Liver (tissue), 9 donors: Measurements from ENCODE around the gene HPD. TPM values are rescaled to one million over a fixed set of nuclear protein-coding genes. Genes with fewer than 3 reads are reported as not detected.

ENCODE experiments used
- DNase-seq: peaks from one replicate; pipeline ENCODE4 v3.0.0-alpha.2; 2017; ENCODE audit warnings: low spot score
- H3K27ac ChIP-seq, 2 donors: one replicate each; pipeline ENCODE4 v1.7.0; 2013; ENCODE audit warnings: inconsistent platforms in 2 of 2, low read length in 2 of 2, control low read depth in 1 of 2, low read depth in 1 of 2, mild to moderate bottlenecking in 1 of 2
- H3K27me3 ChIP-seq, 4 donors: one replicate each; pipeline versions ENCODE4 v1.6.1 to v1.7.0; 2013; ENCODE audit warnings: low read length in 3 of 4, inconsistent platforms in 1 of 4, mild to moderate bottlenecking in 1 of 4, moderate library complexity in 1 of 4; ENCODE audit not compliant: control insufficient read depth in 4 of 4, insufficient read depth in 4 of 4
- H3K36me3 ChIP-seq, 4 donors: one replicate each; pipeline versions ENCODE4 v1.6.1 to v1.7.0; 2013; ENCODE audit warnings: low read length in 3 of 4, mild to moderate bottlenecking in 3 of 4, low read depth in 1 of 4, moderate library complexity in 1 of 4; ENCODE audit not compliant: control insufficient read depth in 4 of 4, insufficient read depth in 3 of 4
- H3K4me1 ChIP-seq, 4 donors: one replicate each; pipeline versions ENCODE4 v1.6.1 to v1.7.0; 2013; ENCODE audit warnings: low read length in 3 of 4, mild to moderate bottlenecking in 3 of 4, moderate library complexity in 1 of 4; ENCODE audit not compliant: control insufficient read depth in 4 of 4, insufficient read depth in 4 of 4
- H3K4me3 ChIP-seq, 3 donors: one replicate each; pipeline versions ENCODE4 v1.6.1 to v1.7.0; 2013; ENCODE audit warnings: low read length in 3 of 3, control low read depth in 1 of 3, low read depth in 1 of 3, mild to moderate bottlenecking in 1 of 3
- H3K9ac ChIP-seq, 2 donors: one replicate each; pipeline ENCODE4 v1.7.0; 2013; ENCODE audit warnings: low read length in 2 of 2, mild to moderate bottlenecking in 2 of 2, moderate library complexity in 2 of 2, control low read depth in 1 of 2, low read depth in 1 of 2
- H3K9me3 ChIP-seq, 4 donors: one replicate each; pipeline versions ENCODE4 v1.6.1 to v1.7.0; 2013; ENCODE audit warnings: low read length in 3 of 4; ENCODE audit not compliant: control insufficient read depth in 4 of 4
- CTCF ChIP-seq: fragments of 150-350 bp; IDR thresholded peaks from 2 replicates; pipeline ENCODE4 v1.5.1; 2017; ENCODE audit warnings: improper control_type of control experiment, low read depth, low read length; ENCODE audit not compliant: missing input control
- FOXA1 ChIP-seq: IDR thresholded peaks from 2 replicates; pipeline ENCODE4 v1.6.1; 2016; ENCODE audit warnings: antibody characterized with exemption
- FOXA2 ChIP-seq: IDR thresholded peaks from 2 replicates; pipeline ENCODE4 v1.6.1; 2016; ENCODE audit warnings: antibody characterized with exemption
- GABPA ChIP-seq, 2 donors: IDR thresholded peaks in 1 of 2; conservative IDR thresholded peaks in 1 of 2; 2 replicates each; pipeline ENCODE4 v1.6.1; 2016; ENCODE audit warnings: antibody characterized with exemption in 2 of 2, mild to moderate bottlenecking in 1 of 2, moderate library complexity in 1 of 2
- HNF4A ChIP-seq, 2 donors: conservative IDR thresholded peaks; 2 replicates each; pipeline ENCODE4 v1.6.1; 2016; ENCODE audit warnings: antibody characterized with exemption in 2 of 2, mild to moderate bottlenecking in 2 of 2
- HNF4G ChIP-seq: IDR thresholded peaks from 2 replicates; pipeline ENCODE4 v1.6.1; 2016; ENCODE audit warnings: antibody characterized with exemption
- JUND ChIP-seq, 2 donors: IDR thresholded peaks; 2 replicates each; pipeline ENCODE4 v1.6.1; 2016; ENCODE audit warnings: antibody characterized with exemption in 2 of 2
- MAX ChIP-seq: IDR thresholded peaks from 2 replicates; pipeline ENCODE4 v1.6.1; 2016; ENCODE audit warnings: antibody characterized with exemption
- RAD21 ChIP-seq, 2 donors: IDR thresholded peaks; 2 replicates each; pipeline ENCODE4 v1.6.1; 2016; ENCODE audit warnings: antibody characterized with exemption in 2 of 2, mild to moderate bottlenecking in 2 of 2
- RXRA ChIP-seq, 2 donors: IDR thresholded peaks; 2 replicates each; pipeline ENCODE4 v1.6.1; 2017 to 2018; ENCODE audit warnings: antibody characterized with exemption in 2 of 2, mild to moderate bottlenecking in 1 of 2
- TAF1 ChIP-seq: conservative IDR thresholded peaks from 2 replicates; pipeline ENCODE4 v1.6.1; 2016; ENCODE audit warnings: antibody characterized with exemption, mild to moderate bottlenecking
- YY1 ChIP-seq: IDR thresholded peaks from 2 replicates; pipeline ENCODE4 v1.6.1; 2016; ENCODE audit warnings: antibody characterized with exemption, mild to moderate bottlenecking
- ZBTB33 ChIP-seq: IDR thresholded peaks from 2 replicates; pipeline ENCODE4 v1.6.1; 2016; ENCODE audit warnings: antibody characterized with exemption
- WGBS: extraction: QIAGEN DNeasy Blood & Tissue Kit; methylation state at CpG from one replicate; pipeline ENCODE4 v1.1.7; 2013; 5-methylcytosine and 5-hydroxymethylcytosine counted together
- polyA plus RNA-seq, 2 donors: library from polyadenylated mRNA; stranded (reverse) in 1 of 2; unstranded in 1 of 2; fragments of 200-250 nt in 1 of 2; fragments of >200 nt in 1 of 2; fragmentation: Nextera tagmentation in 1 of 2; extraction: Ambion mirVana in 1 of 2; gene quantifications; one replicate each; pipeline versions ENCODE4 v1.2.1 to v1.2.3, GENCODE V29; 2013 to 2015
- total RNA-seq, 2 donors: library from RNA; depleted of rRNA; stranded (reverse); fragments of >200 nt; gene quantifications; one replicate each; pipeline ENCODE4 v1.2.3, GENCODE V29; 2014
- TF ChIP-seq, protein P1 (sequence below): IDR thresholded peaks from 2 replicates; pipeline ENCODE4 v1.6.1; 2016; ENCODE audit warnings: antibody characterized with exemption
- TF ChIP-seq, protein P2 (sequence below): IDR thresholded peaks from 2 replicates; pipeline ENCODE4 v1.6.1; 2016; ENCODE audit warnings: antibody characterized with exemption, mild to moderate bottlenecking
- donor health status: healthy.
- donor health status: healthy.
- donor health status: healthy.
- donor health status: healthy.
- donor health status: healthy.

HPD gene
- total and polyA plus RNA-seq, 4 donors = 31.3 to 812 (median 509) TPM

GRCh38 chr12:121817648-121818043, 41.0 kb downstream of the HPD start:
- H3K4me3 ChIP-seq = no peak overlapping the region
- no peaks in the 10 kb centered on the region for H3K27me3 ChIP-seq
- H3K4me1 ChIP-seq = peaks cover 2 to 13% (median 11%) of the 10 kb centered on the region in 4 donors
- TF ChIP-seq YY1 (no peak), FOXA1 (no peak), FOXA2 (no peak), TAF1 (no peak), JUND (IDR thresholded peaks at IDR 0.05) (no peak), RXRA (IDR thresholded peaks at IDR 0.05) (no peak)
- TF ChIP-seq, protein P1, sequence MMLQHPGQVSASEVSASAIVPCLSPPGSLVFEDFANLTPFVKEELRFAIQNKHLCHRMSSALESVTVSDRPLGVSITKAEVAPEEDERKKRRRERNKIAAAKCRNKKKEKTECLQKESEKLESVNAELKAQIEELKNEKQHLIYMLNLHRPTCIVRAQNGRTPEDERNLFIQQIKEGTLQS = no peak
- H3K9ac ChIP-seq = no peak overlapping the region
- no peak for DNase-seq
- 96% methylated on average over 18 of the region's 18 CpGs for WGBS
- peaks cover 28 to 68% (median 51%) of the 10 kb centered on the region in 4 donors for H3K36me3 ChIP-seq
- no peaks in the 10 kb centered on the region for H3K9me3 ChIP-seq
- no peak overlapping the region for H3K27ac ChIP-seq

GRCh38 chr12:121816925-121817647, 41.6 kb downstream of the HPD start:
- H3K4me1 ChIP-seq = peaks cover 2 to 17% (median 15%) of the 10 kb centered on the region in 4 donors
- no peak overlapping the region for H3K4me3 ChIP-seq
- no peak overlapping the region for H3K9ac ChIP-seq
- peaks cover 25 to 63% (median 48%) of the 10 kb centered on the region in 4 donors for H3K36me3 ChIP-seq
- H3K27ac ChIP-seq = no peak overlapping the region
- DNase-seq = no peak
- no peak for TF ChIP-seq MAX
- TF ChIP-seq JUND (IDR thresholded peaks at IDR 0.05) = no peak
- TF ChIP-seq TAF1 = no peak
- TF ChIP-seq RXRA (IDR thresholded peaks at IDR 0.05) = no peak
- no peak for TF ChIP-seq HNF4A (conservative IDR thresholded peaks at IDR 0.05)
- TF ChIP-seq, protein P1 = no peak
- TF ChIP-seq HNF4G = no peak
- no peak for TF ChIP-seq RAD21 (IDR thresholded peaks at IDR 0.05)
- no peaks in the 10 kb centered on the region for H3K9me3 ChIP-seq
- 95% methylated on average over 47 of the region's 47 CpGs for WGBS
- H3K27me3 ChIP-seq = no peaks in the 10 kb centered on the region

DNA sequence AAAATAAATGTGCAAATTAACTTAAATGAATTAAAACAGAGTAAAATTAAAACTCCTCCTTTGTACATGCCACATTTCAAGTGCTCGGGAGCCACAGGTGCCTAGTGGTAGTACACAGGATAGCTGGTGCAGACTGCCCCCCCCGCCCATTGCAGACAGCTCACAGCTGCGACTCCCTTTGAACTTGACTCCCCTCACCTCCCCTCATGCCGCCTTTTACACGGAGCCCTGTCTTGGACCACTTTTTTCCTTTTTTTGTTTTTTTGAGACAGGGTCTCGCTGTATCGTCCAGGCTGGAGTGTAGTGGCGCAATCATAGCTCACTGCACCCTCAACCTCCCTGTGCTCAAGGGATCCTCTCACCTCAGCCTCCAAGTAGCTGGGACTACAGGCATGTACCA, 43.4 kb downstream of the HPD start:
- 92% methylated on average over 8 of the region's 8 CpGs for WGBS
- Histone ChIP-seq H3K36me3 (peaks cover 28 to 55% (median 45%) of the 10 kb centered on the region in 4 donors), H3K27me3 (no peaks in the 10 kb centered on the region), H3K9ac (no peak overlapping the region), H3K4me3 (no peak overlapping the region), H3K9me3 (no peaks in the 10 kb centered on the region), H3K27ac (no peak overlapping the region), H3K4me1 (peaks cover 5 to 34% (median 30%) of the 10 kb centered on the region in 4 donors)
- TF ChIP-seq, protein P2, sequence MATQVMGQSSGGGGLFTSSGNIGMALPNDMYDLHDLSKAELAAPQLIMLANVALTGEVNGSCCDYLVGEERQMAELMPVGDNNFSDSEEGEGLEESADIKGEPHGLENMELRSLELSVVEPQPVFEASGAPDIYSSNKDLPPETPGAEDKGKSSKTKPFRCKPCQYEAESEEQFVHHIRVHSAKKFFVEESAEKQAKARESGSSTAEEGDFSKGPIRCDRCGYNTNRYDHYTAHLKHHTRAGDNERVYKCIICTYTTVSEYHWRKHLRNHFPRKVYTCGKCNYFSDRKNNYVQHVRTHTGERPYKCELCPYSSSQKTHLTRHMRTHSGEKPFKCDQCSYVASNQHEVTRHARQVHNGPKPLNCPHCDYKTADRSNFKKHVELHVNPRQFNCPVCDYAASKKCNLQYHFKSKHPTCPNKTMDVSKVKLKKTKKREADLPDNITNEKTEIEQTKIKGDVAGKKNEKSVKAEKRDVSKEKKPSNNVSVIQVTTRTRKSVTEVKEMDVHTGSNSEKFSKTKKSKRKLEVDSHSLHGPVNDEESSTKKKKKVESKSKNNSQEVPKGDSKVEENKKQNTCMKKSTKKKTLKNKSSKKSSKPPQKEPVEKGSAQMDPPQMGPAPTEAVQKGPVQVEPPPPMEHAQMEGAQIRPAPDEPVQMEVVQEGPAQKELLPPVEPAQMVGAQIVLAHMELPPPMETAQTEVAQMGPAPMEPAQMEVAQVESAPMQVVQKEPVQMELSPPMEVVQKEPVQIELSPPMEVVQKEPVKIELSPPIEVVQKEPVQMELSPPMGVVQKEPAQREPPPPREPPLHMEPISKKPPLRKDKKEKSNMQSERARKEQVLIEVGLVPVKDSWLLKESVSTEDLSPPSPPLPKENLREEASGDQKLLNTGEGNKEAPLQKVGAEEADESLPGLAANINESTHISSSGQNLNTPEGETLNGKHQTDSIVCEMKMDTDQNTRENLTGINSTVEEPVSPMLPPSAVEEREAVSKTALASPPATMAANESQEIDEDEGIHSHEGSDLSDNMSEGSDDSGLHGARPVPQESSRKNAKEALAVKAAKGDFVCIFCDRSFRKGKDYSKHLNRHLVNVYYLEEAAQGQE = no peak
- TF ChIP-seq ZBTB33 = no peak
- TF ChIP-seq GABPA (IDR thresholded peaks at IDR 0.05 in 1 of 2, conservative IDR thresholded peaks at IDR 0.05 in 1 of 2) = no peak
- no peak for TF ChIP-seq MAX
- no peak for TF ChIP-seq CTCF
- TF ChIP-seq HNF4G = no peak
- no peak for DNase-seq
